ENCODE measurements around the gene ORC2.

DNA sequence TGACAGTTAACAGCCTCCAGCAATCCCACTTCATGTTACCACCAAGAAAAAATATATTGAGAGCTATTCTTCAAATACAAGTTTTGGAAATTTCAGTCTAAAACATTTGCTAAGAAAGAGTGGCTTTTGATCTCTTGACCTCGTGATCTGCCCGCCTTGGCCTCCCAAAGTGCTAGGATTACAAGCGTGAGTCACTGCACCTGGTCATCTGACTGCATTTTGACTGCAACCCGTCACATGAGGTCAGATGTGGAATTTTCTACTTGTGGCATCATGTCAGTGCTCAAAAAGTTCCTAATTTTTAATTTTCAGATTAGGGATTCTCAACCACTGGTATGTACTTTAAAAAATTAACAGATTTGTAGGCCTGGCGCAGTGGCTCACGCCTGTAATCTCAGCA lies 89.9 kb downstream of the ORC2 start:
- TF ChIP-seq, protein P1, sequence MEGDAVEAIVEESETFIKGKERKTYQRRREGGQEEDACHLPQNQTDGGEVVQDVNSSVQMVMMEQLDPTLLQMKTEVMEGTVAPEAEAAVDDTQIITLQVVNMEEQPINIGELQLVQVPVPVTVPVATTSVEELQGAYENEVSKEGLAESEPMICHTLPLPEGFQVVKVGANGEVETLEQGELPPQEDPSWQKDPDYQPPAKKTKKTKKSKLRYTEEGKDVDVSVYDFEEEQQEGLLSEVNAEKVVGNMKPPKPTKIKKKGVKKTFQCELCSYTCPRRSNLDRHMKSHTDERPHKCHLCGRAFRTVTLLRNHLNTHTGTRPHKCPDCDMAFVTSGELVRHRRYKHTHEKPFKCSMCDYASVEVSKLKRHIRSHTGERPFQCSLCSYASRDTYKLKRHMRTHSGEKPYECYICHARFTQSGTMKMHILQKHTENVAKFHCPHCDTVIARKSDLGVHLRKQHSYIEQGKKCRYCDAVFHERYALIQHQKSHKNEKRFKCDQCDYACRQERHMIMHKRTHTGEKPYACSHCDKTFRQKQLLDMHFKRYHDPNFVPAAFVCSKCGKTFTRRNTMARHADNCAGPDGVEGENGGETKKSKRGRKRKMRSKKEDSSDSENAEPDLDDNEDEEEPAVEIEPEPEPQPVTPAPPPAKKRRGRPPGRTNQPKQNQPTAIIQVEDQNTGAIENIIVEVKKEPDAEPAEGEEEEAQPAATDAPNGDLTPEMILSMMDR (IDR thresholded peaks at IDR 0.05), result no peak
- TF ChIP-seq POLR2A (IDR thresholded peaks at IDR 0.05), result no peak

All from right lobe of liver (tissue), 4 donors.